Esophagus squamous epithelium (tissue), 5 donors: ENCODE data around the gene GFOD2. TPM values are rescaled to one million over a fixed set of nuclear protein-coding genes. Genes with fewer than 3 reads are reported as not detected.

ENCODE experiments used
- DNase-seq: peaks from one replicate; lab custom pipeline; 2025; lab: John Stamatoyannopoulos, UW
- H3K27ac ChIP-seq, 4 donors: fragments of 200-600 bp; sonication (generic); one replicate each; pipeline ENCODE4 v1.5.1; 2016 to 2019; ENCODE audit warnings: mild to moderate bottlenecking in 1 of 4
- H3K27me3 ChIP-seq, 4 donors: fragments of 200-600 bp; sonication (generic); 1 replicate in 3 of 4; 2 replicates in 1 of 4; pipeline versions ENCODE4 v1.5.1 to v1.6.0; 2017 to 2021; ENCODE audit warnings: antibody characterized with exemption in 1 of 4
- H3K36me3 ChIP-seq, 3 donors: fragments of 200-600 bp; sonication (generic); one replicate each; pipeline ENCODE4 v1.5.1; 2016 to 2019
- H3K4me1 ChIP-seq, 3 donors: fragments of 200-600 bp; sonication (generic); one replicate each; pipeline ENCODE4 v1.5.1; 2017 to 2019
- H3K4me3 ChIP-seq, 4 donors: fragments of 200-600 bp; sonication (generic); 1 replicate in 3 of 4; 2 replicates in 1 of 4; pipeline ENCODE4 v1.5.1; 2016 to 2019; ENCODE audit warnings: mild to moderate bottlenecking in 2 of 4, moderate library complexity in 1 of 4
- H3K9me3 ChIP-seq, 3 donors: fragments of 200-600 bp; sonication (generic); one replicate each; pipeline ENCODE4 v1.5.1; 2016 to 2019
- POLR2A ChIP-seq, 4 donors: fragments of 450-650 bp; IDR thresholded peaks; one replicate each; pipeline ENCODE4 v1.6.1; 2017; ENCODE audit warnings: antibody characterized with exemption in 4 of 4, mild to moderate bottlenecking in 4 of 4, moderate library complexity in 3 of 4
- WGBS, 2 donors: methylation state at CpG; one replicate each; pipeline ENCODE4 v1.1.5; 2018; 5-methylcytosine and 5-hydroxymethylcytosine counted together
- intact Hi-C: fragments of 100-400 bp; cut with DNase I; formaldehyde crosslinking; loops from one replicate; pipeline ENCODE4 v1.15.0; 2022
- total RNA-seq, 4 donors: library from RNA; depleted of rRNA; stranded (reverse); fragments of >200 nt; gene quantifications; one replicate each; pipeline ENCODE4 v1.1.0, GENCODE V29; 2016
- TF ChIP-seq, protein P1 (sequence below), 6 experiments: fragments of 450-650 bp in 4 of 6; fragments of 200-600 bp in 2 of 6; sonication (generic) in 2 of 6; IDR thresholded peaks; one replicate each; pipeline ENCODE4 v1.5.1; 2016 to 2019; ENCODE audit warnings: antibody characterized with exemption in 6 of 6, mild to moderate bottlenecking in 4 of 6, moderate library complexity in 4 of 6
- donor health status: DM: yes; HTN: yes; CAD: no.

The GFOD2 gene
- total RNA-seq, 4 donors from 2014 or later, result 26.1 to 63.3 (median 37.3) TPM

DNA sequence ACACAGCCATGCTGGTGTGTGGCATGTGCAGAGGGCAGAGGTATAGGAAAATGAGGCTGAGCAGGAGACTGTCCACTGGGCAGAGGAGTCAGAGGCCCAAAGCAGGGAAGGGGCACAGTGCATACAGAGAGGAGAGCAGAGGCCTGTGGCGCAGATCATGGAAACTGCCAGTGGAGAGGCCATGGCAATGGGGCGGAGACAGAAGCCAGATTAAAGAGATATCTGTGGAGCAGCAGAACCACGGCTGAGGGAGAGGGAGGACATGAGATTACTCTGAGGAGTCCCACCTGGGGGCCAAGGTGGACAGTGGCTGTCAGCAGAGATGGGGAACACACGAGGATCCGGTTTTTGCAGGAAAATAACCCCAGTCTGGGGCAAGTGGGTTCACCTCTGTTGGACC is 44.0 kb upstream of the GFOD2 start:
- intact Hi-C loops, result no loop called here
- peaks cover 7 to 67% (median 13%) of the 10 kb centered on the region in 3 donors for H3K36me3 ChIP-seq
- 91 to 97% methylated on average over 5 of the region's 5 CpGs for WGBS, 2 donors

DNA sequence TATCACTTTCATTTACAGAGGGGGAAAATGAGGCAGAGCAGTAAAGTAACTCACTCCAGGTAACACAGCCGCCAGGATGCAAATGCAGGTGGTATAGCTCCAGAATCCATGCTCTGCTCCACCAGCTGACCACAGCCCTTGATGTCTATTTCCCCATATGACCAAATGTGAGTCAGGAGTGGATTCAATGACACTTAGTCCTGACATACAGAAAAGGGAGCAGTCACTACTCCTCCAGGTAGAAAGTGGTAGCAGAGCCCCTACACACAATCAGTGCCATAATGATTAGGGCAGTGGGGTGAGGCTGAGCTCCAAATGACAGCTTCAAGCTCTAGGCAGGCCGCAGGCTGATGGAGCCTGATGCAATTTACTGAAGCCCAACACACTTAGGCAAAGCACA is 43.3 kb upstream of the GFOD2 start:
- no peak for DNase-seq
- peak overlapping the region in 3 of 4 donors; percentile 1 to 54 (median 23) for H3K27ac ChIP-seq
- H3K27me3 ChIP-seq, result no peaks in the 10 kb centered on the region
- no peaks in the 10 kb centered on the region for H3K9me3 ChIP-seq
- H3K4me3 ChIP-seq, result no peak overlapping the region
- intact Hi-C loops, result no loop called here
- 81 to 100% methylated on average over 2 of the region's 2 CpGs for WGBS, 2 donors
- peaks cover 0 to 18% (median 5%) of the 10 kb centered on the region in 3 donors for H3K4me1 ChIP-seq
- TF ChIP-seq, protein P1, sequence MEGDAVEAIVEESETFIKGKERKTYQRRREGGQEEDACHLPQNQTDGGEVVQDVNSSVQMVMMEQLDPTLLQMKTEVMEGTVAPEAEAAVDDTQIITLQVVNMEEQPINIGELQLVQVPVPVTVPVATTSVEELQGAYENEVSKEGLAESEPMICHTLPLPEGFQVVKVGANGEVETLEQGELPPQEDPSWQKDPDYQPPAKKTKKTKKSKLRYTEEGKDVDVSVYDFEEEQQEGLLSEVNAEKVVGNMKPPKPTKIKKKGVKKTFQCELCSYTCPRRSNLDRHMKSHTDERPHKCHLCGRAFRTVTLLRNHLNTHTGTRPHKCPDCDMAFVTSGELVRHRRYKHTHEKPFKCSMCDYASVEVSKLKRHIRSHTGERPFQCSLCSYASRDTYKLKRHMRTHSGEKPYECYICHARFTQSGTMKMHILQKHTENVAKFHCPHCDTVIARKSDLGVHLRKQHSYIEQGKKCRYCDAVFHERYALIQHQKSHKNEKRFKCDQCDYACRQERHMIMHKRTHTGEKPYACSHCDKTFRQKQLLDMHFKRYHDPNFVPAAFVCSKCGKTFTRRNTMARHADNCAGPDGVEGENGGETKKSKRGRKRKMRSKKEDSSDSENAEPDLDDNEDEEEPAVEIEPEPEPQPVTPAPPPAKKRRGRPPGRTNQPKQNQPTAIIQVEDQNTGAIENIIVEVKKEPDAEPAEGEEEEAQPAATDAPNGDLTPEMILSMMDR (IDR thresholded peaks at IDR 0.05), result no peak
- TF ChIP-seq POLR2A (IDR thresholded peaks at IDR 0.05), result no peak
- peaks cover 7 to 74% (median 13%) of the 10 kb centered on the region in 3 donors for H3K36me3 ChIP-seq

More for the DNA sequence above, 44.0 kb upstream of the GFOD2 start:
- no peak for DNase-seq
- Histone ChIP-seq H3K27ac (peak overlapping the region in 2 of 4 donors; percentile 1 to 54), H3K27me3 (no peaks in the 10 kb centered on the region), H3K4me1 (peaks cover 0 to 21% (median 5%) of the 10 kb centered on the region in 3 donors), H3K9me3 (no peaks in the 10 kb centered on the region), H3K4me3 (no peak overlapping the region)
- TF ChIP-seq, protein P1 (IDR thresholded peaks at IDR 0.05), result no peak
- no peak for TF ChIP-seq POLR2A (IDR thresholded peaks at IDR 0.05)

DNA sequence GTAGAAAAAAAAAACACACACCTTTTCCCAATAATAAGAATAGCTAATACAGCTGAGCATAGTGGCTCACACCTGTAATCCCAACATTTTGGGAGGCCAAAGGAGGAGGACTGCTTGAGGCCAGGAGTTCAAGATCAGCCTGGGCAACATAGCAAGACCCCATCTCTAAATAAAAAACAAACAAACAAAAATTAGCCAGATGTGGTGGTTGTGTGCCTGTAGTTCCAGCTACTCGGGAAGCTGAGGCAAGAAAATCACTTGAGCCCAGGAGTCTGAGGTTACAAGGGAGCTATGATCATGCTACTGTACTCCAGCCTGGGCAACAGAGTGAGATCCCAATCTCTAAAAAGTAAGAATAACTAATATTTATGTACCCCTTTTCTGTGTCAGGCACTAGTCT is 42.8 kb upstream of the GFOD2 start:
- intact Hi-C loops, result no loop called here
- H3K36me3 ChIP-seq, result peaks cover 7 to 74% (median 13%) of the 10 kb centered on the region in 3 donors

DNA sequence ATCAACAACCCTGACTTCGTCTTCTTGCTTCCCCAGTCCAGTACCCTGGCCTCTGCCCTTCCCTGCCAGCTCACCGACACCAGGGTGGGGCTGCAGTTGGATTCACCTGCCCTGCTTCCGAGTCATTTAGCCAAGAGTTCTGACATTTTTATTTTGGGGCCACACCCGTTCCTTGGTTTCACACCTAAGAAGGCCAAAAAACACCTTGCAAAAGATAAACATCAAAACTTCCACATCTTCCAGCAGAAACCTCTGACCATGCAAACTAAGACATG is 41.8 kb upstream of the GFOD2 start:
- H3K4me3 ChIP-seq, result no peak overlapping the region
- no peak for DNase-seq
- intact Hi-C loops, result no loop called here
- no peaks in the 10 kb centered on the region for H3K27me3 ChIP-seq
- H3K36me3 ChIP-seq, result peaks cover 7 to 67% (median 13%) of the 10 kb centered on the region in 3 donors
- no peaks in the 10 kb centered on the region for H3K9me3 ChIP-seq
- TF ChIP-seq, protein P1 (IDR thresholded peaks at IDR 0.05), result no peak
- TF ChIP-seq POLR2A (IDR thresholded peaks at IDR 0.05), result no peak
- WGBS, 2 donors, result 53 to 64% methylated on average over 4 of the region's 4 CpGs
- peaks cover 0 to 18% (median 5%) of the 10 kb centered on the region in 3 donors for H3K4me1 ChIP-seq
- H3K27ac ChIP-seq, result peak overlapping the region in 3 of 4 donors; percentile 28 to 71 (median 63)

More for the DNA sequence above, 42.8 kb upstream of the GFOD2 start:
- Histone ChIP-seq H3K4me1 (peaks cover 0 to 18% (median 5%) of the 10 kb centered on the region in 3 donors), H3K9me3 (no peaks in the 10 kb centered on the region), H3K4me3 (no peak overlapping the region), H3K27me3 (no peaks in the 10 kb centered on the region), H3K27ac (peak overlapping the region in 1 of 4 donors; percentile 23)
- no peak for TF ChIP-seq POLR2A (IDR thresholded peaks at IDR 0.05)
- TF ChIP-seq, protein P1 (IDR thresholded peaks at IDR 0.05), result no peak
- WGBS, 2 donors, result 100% methylated on average over 1 of the region's 1 CpG
- DNase-seq, result no peak

DNA sequence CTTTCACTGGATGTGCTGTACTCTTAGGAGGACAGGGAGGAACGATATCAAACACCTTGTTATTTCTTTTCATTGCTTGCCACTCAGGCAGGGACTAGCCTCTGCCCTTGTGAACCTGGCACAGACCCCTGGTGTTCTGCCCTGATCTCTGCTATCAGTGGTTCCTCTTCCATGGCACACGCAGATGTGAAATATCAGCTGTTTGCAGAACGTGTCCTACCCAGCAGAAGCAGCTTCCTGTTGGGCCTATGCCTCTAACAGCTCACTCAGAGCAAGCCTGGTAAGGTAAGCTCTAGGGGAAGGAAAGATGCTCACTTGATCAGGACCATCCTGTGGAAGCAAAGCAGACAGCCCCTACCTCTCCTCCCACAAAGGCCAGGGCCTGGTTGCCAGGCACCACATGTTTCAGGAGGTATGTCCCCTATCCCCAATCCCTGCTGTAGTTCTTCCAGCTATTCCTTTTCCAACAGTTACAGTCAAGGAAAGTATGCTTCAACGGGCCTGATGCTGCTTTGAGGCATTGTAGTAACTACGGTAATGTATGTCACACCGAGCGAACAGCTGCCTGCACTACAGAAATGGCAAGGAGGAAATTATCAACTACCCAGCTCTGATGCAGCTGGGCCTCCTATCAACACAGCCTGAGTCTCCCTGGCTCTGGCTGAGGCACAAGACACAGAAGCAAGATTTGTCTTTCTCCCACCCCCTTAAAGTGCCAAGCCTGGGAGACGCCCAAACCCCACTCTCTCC is 41.3 kb upstream of the GFOD2 start:
- peaks cover 0 to 18% (median 5%) of the 10 kb centered on the region in 3 donors for H3K4me1 ChIP-seq
- H3K27me3 ChIP-seq, result no peaks in the 10 kb centered on the region
- no peak overlapping the region for H3K4me3 ChIP-seq
- WGBS, 2 donors, result 58 to 62% methylated on average over 8 of the region's 8 CpGs
- intact Hi-C loops, result no loop called here
- DNase-seq, result no peak
- no peak for TF ChIP-seq POLR2A (IDR thresholded peaks at IDR 0.05)
- TF ChIP-seq, protein P1 (IDR thresholded peaks at IDR 0.05), result no peak
- H3K9me3 ChIP-seq, result no peaks in the 10 kb centered on the region
- H3K27ac ChIP-seq, result peak overlapping the region in 3 of 4 donors; percentile 26 to 71 (median 63)
- peaks cover 7 to 62% (median 13%) of the 10 kb centered on the region in 3 donors for H3K36me3 ChIP-seq
